SU-DHL-6 (cell line): ENCODE measurements around the gene SLC9B2.

Experiments
- H2AFZ ChIP-seq: fragments of 200-600 bp; sonication (generic); 2 replicates; pipeline ENCODE4 v1.6.1; 2014; ENCODE audit warnings: low read depth, mild to moderate bottlenecking, moderate library complexity, mixed read lengths, antibody characterized with exemption, low read length; ENCODE audit not compliant: severe bottlenecking
- H3F3A ChIP-seq: fragments of 200-600 bp; shearing (Covaris generic); 2 replicates; pipeline ENCODE4 v1.6.0; 2016; ENCODE audit warnings: antibody characterized with exemption, mild to moderate bottlenecking; ENCODE audit not compliant: insufficient read depth
- H3K27ac ChIP-seq: fragments of 200-600 bp; sonication (generic); 2 replicates; pipeline ENCODE4 v1.5.1; 2016; ENCODE audit warnings: low read depth, mild to moderate bottlenecking, low read length, moderate library complexity, mixed read lengths
- H3K27me3 ChIP-seq: fragments of 200-600 bp; sonication (generic), shearing (Covaris generic); 2 replicates; pipeline ENCODE4 v1.6.0; 2014; ENCODE audit warnings: mild to moderate bottlenecking, low read length
- H3K36me3 ChIP-seq: fragments of 200-600 bp; sonication (generic); 2 replicates; pipeline ENCODE4 v1.6.1; 2014; ENCODE audit warnings: mild to moderate bottlenecking, low read length, mixed read lengths
- H3K4me2 ChIP-seq: fragments of 300-600, 200-600 bp; shearing (Covaris generic), sonication (generic); 2 replicates; pipeline ENCODE4 v1.6.0; 2014; ENCODE audit warnings: low read length, low read depth, mild to moderate bottlenecking; ENCODE audit not compliant: poor library complexity, severe bottlenecking
- H3K4me3 ChIP-seq: fragments of 200-600 bp; sonication (generic); 2 replicates; pipeline ENCODE4 v1.5.1; 2014; ENCODE audit warnings: antibody characterized with exemption, low read length, mild to moderate bottlenecking, mixed read lengths; ENCODE audit not compliant: insufficient read depth, poor library complexity, severe bottlenecking
- H3K79me2 ChIP-seq: fragments of 200-600 bp; sonication (generic); 2 replicates; pipeline ENCODE4 v1.6.1; 2014; ENCODE audit warnings: mild to moderate bottlenecking, low read length, moderate library complexity; ENCODE audit not compliant: insufficient read depth
- H3K9ac ChIP-seq: fragments of 200-600 bp; sonication (generic); 2 replicates; pipeline ENCODE4 v1.7.0; 2014; ENCODE audit warnings: mild to moderate bottlenecking, low read length
- H3K9me2 ChIP-seq: fragments of 200-600 bp; sonication (generic); replicated peaks from 2 replicates; pipeline ENCODE4 v1.6.1; 2014; ENCODE audit warnings: low read length; ENCODE audit not compliant: insufficient read depth
- H3K9me3 ChIP-seq: fragments of 200-600 bp; sonication (generic); 2 replicates; pipeline ENCODE4 v1.6.1; 2014; ENCODE audit warnings: low read length, mixed read lengths; ENCODE audit not compliant: insufficient read depth
- H4K20me1 ChIP-seq: fragments of 200-600 bp; sonication (generic); 2 replicates; pipeline ENCODE4 v1.6.1; 2014; ENCODE audit warnings: low read depth, mild to moderate bottlenecking, antibody characterized with exemption, low read length, moderate library complexity, mixed read lengths
- EZH2phosphoT487 ChIP-seq: fragments of 200-600 bp; sonication (generic), shearing (Covaris generic); conservative IDR thresholded peaks from 2 replicates; pipeline ENCODE4 v1.6.1; 2018; ENCODE audit warnings: mild to moderate bottlenecking, antibody characterized with exemption, low read length, moderate library complexity, mixed read lengths
- TF ChIP-seq, protein P1 (sequence below): fragments of 200-600 bp; sonication (generic); IDR thresholded peaks from one replicate; pipeline ENCODE4 v1.5.1; 2017; ENCODE audit warnings: antibody characterized with exemption, mild to moderate bottlenecking, low read length, moderate library complexity; ENCODE audit not compliant: insufficient read depth, poor library complexity, severe bottlenecking

The SLC9B2 gene

DNA sequence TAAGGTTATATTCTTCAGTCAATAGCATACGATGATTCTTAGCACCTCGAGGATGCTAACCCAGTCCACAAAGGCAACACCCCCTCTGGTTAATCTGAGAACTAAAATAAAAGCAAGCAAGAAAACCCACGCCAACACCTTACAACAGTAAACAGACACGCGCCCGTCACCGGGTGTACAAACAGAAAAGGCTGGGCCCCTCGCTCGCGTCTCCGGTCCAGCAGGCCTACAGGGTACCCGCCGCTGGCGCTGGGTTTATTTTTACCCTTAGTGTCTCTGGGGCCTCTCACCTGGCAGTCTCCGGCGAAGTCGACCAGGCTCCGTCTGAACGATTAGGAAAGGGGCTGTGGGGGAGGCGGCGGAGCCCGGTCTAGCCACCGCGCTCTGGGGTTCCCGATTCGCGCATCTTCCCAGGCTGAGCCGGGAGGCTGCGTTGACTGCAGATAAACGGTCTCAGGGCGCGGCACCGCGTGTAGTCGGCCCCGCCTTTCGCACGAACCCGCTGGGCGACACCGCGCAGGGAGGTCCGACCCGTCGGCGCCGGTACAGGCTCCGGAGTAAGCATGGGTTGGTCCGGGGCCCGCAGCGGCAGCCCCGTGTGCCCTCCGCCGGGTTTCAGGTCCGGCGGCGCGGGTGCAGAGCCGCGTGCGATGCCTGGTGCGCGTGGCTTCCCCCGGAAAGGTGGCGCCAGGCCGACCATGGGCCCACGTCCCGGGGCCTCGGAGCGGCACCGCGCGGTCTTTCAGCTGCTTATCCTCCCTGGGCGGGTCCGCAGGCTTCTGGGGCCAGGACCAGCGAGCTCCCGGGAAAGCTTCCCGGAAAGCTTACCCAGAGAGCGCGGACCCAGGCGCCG lies 441 bp downstream of the SLC9B2 start:
- Histone ChIP-seq H4K20me1 (no peaks in the 10 kb centered on the region), H3K79me2 (peaks cover 29% of the 10 kb centered on the region; the same call in 1 of the 2 replicates), H3K27me3 (no peaks in the 10 kb centered on the region), H3K9ac (peak overlapping the region; percentile 84), H3K9me2 (no peaks in the 10 kb centered on the region), H3K4me3 (peak overlapping the region; percentile 65), H3K9me3 (no peaks in the 10 kb centered on the region), H3F3A (peaks cover 11% of the 10 kb centered on the region), H3K4me2 (peak overlapping the region; percentile 89), H3K27ac (peak overlapping the region; percentile 92), H2AFZ (peak overlapping the region; percentile 44), H3K36me3 (no peaks in the 10 kb centered on the region)
- TF ChIP-seq, protein P1, sequence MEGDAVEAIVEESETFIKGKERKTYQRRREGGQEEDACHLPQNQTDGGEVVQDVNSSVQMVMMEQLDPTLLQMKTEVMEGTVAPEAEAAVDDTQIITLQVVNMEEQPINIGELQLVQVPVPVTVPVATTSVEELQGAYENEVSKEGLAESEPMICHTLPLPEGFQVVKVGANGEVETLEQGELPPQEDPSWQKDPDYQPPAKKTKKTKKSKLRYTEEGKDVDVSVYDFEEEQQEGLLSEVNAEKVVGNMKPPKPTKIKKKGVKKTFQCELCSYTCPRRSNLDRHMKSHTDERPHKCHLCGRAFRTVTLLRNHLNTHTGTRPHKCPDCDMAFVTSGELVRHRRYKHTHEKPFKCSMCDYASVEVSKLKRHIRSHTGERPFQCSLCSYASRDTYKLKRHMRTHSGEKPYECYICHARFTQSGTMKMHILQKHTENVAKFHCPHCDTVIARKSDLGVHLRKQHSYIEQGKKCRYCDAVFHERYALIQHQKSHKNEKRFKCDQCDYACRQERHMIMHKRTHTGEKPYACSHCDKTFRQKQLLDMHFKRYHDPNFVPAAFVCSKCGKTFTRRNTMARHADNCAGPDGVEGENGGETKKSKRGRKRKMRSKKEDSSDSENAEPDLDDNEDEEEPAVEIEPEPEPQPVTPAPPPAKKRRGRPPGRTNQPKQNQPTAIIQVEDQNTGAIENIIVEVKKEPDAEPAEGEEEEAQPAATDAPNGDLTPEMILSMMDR, result no peak
- TF ChIP-seq EZH2phosphoT487, result no peak

DNA sequence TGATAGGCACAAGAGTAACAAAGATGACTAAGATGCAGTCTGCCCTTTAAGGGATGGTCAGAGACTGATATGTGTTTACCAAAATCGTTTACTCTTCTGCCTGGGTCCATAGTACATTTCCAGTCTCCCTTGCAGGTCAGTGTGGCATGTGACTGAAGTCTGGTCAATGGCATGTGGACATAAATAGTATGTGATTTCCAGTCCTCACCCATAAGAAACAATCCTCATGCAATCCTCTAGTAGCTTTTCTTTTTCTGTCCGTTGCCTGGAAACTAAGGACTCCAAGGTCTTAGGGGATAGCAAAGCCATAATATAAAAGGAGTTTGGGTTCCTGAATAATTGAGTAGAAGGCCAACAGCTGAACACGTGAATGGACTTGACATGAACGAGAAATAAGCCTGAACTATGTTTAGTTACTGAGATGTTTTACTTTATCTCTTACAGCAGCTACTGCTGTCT lies 1.1 kb downstream of the SLC9B2 start:
- H3K27me3 ChIP-seq, result no peaks in the 10 kb centered on the region
- no peak overlapping the region for H2AFZ ChIP-seq
- TF ChIP-seq, protein P1, result no peak
- TF ChIP-seq EZH2phosphoT487, result no peak
- H3K36me3 ChIP-seq, result no peaks in the 10 kb centered on the region
- H3K79me2 ChIP-seq, result peaks cover 29% of the 10 kb centered on the region; the same call in 1 of the 2 replicates
- H3K9me2 ChIP-seq, result no peaks in the 10 kb centered on the region
- peak overlapping the region; percentile 65 for H3K4me3 ChIP-seq
- H3K27ac ChIP-seq, result peak overlapping the region; percentile 92
- peak overlapping the region; percentile 84 for H3K9ac ChIP-seq
- no peaks in the 10 kb centered on the region for H3K9me3 ChIP-seq
- H4K20me1 ChIP-seq, result no peaks in the 10 kb centered on the region
- H3K4me2 ChIP-seq, result peak overlapping the region; percentile 89
- peaks cover 11% of the 10 kb centered on the region for H3F3A ChIP-seq

DNA sequence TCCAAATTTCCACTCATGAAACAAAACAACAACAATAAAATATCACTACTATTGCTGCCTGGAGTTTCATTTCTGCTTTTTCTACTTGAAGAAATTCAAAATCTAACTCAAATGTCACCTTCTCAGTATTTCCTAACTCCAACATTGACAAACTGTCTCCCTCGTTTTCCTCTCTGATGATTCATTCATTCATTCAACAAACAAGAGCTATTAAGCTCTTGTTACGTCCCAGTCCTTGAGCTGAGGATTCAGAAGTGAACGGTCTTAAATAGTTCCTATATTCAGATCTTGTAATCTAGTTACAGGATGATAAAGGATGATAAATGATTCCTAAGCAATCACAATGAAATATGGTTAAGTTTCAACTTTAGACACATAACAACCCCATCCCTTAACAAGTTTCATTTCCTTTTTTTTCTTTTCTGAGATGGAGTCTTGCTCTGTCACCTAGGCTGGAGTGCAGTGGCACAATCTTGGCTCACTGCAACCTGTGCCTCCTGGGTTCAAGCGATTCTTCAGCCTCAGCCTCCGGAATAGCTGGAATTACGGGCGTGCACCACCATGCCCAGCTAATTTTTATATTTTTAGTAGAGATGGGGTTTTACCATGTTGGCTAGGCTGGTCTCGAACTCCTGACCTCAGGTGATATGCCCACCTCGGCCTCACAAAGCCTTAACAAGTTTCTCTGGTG lies 1.7 kb downstream of the SLC9B2 start:
- Histone ChIP-seq H3K27ac (peak overlapping the region; percentile 92), H3K4me2 (peak overlapping the region; percentile 89), H3K9me2 (no peaks in the 10 kb centered on the region), H3K27me3 (no peaks in the 10 kb centered on the region), H3K36me3 (no peaks in the 10 kb centered on the region), H3K79me2 (peaks cover 29% of the 10 kb centered on the region; the same call in 1 of the 2 replicates), H3K4me3 (peak overlapping the region; percentile 65), H3F3A (peaks cover 11% of the 10 kb centered on the region), H3K9ac (peak overlapping the region; percentile 84), H3K9me3 (no peaks in the 10 kb centered on the region), H2AFZ (no peak overlapping the region), H4K20me1 (no peaks in the 10 kb centered on the region)
- no peak for TF ChIP-seq EZH2phosphoT487
- TF ChIP-seq, protein P1, result no peak
